Epithelial cell of proximal tubule (primary cell): ENCODE results near the gene PCARE. TPM values are rescaled to one million over a fixed set of nuclear protein-coding genes. Genes with fewer than 3 reads are reported as not detected.

Experiments
- DNase-seq: peaks from one replicate; pipeline ENCODE4 v3.0.0-alpha.2; 2011; ENCODE audit warnings: low read depth
- H3K4me3 ChIP-seq: 2 replicates; pipeline ENCODE4 v1.5.1; 2011; ENCODE audit warnings: low read depth, mild to moderate bottlenecking, low read length
- CTCF ChIP-seq: conservative IDR thresholded peaks from 2 replicates; pipeline ENCODE4 v1.5.1; 2012; ENCODE audit warnings: low read depth, mild to moderate bottlenecking, low read length
- total RNA-seq: library from RNA; depleted of rRNA; stranded (reverse); fragments of >200 nt; gene quantifications from 2 replicates; pipeline ENCODE4 v1.2.3, GENCODE V29; 2015

PCARE gene
- total RNA-seq, 1 donor from 2014 or later = not detected

DNA sequence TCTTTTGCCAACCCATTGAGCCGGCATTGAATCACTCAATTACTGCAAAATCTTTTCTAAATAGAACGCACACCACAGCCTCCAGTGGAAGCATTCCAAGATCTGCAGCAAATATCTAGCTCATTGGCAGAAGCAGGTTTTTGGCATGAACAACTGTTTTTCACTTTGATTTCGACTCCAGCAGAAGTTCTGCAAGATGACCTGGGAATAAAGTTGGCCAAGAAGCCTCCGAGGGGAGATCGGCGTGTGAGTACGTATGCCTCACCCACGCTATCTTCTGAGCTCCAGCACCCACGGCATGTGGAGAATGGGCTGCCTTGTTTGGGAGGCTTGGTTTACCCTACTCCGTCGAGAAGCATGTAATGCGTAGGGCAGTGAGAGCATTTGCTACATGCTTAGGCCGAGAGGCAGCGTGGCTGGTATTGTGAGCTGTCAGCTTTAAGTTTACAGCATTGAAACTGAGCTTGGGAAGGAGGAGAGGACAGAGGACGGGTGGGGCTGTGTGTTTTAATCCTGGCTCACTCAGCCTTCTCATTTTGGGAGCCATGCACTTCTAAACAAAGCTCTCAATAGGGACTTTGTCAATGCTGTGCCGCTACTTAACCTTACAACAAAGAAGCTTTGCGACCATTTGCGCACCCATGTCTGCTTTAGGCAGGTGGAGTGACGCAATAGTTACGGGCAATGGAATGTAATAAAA is 10.5 kb downstream of the PCARE start:
- DNase-seq = no peak
- no peak for TF ChIP-seq CTCF
- no peak overlapping the region for H3K4me3 ChIP-seq

DNA sequence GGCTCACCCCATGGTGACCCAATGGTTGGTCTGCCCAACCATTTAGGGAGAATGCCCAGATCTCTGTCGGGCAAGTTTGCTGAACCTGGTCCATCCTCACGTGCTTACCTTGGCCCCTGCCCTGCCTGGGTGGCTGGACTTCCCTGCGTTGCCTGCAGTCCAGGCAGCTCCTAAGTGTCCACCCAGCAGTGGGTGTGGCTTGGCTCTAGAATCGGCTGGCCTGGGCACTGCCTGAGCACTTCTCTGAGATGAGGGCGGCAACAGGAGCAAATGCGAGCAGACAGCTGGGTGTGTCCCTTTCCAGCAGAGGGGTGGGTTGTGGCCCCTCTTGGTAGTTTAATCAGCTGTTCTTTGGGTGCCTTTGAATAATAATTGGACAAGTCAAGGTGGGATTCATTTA is 11.3 kb downstream of the PCARE start:
- no peak for DNase-seq
- TF ChIP-seq CTCF = no peak
- no peak overlapping the region for H3K4me3 ChIP-seq

DNA sequence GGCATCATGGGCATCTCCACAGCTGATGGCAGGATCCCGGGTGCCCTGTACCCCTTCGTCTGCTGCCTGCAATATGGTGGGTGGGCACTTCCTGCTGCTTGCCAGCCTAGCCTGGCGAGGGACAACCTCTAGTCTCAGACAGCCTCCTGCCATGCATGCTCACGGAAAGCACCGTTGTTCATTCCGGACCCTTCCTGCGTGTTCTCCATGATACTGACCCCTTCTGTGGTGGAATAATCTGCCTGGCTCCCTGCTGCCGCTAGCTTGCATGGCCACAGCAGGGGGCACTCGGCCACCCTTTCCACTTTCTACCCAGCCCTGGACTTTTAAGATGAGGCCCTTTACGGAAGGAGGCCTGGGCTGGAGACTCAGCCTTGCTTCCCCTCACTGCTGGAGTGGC is 12.0 kb downstream of the PCARE start:
- no peak overlapping the region for H3K4me3 ChIP-seq
- no peak for DNase-seq
- no peak for TF ChIP-seq CTCF

DNA sequence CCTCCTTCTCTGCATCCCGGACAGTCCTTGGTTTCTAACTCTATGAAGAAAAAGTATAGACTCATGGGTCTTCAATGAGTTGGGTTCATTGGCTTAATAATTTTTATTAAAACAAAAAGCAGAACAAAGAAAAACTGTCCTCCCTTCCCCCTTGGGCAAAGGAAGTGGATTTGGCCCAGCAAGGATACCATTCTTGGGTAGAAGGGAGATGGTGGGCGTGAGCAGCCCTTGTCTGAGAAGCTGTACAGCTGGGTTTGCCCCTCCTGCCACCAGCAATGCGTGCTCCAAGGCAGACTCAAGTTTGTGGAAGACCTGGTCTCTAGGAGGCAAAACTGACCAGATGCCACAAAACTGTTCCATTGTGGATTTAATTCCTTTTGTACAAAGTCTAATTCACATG is 12.7 kb downstream of the PCARE start:
- no peak for TF ChIP-seq CTCF
- no peak overlapping the region for H3K4me3 ChIP-seq
- no peak for DNase-seq

GRCh38 chr2:29061176-29061575 is 13.1 kb downstream of the PCARE start:
- TF ChIP-seq CTCF = no peak
- H3K4me3 ChIP-seq = no peak overlapping the region
- no peak for DNase-seq

- no peak for DNase-seq
Measured at GRCh38 chr2:29060441-29060840, 13.9 kb downstream of the PCARE start.

More at GRCh38 chr2:29060441-29060840, 13.9 kb downstream of the PCARE start:
- TF ChIP-seq CTCF = no peak
- H3K4me3 ChIP-seq = no peak overlapping the region
